Testis (tissue), 3 donors: ENCODE data around the gene SRSF11. TPM values are rescaled to one million over a fixed set of nuclear protein-coding genes. Genes with fewer than 3 reads are reported as not detected.

Experiments
- DNase-seq: peaks from one replicate; pipeline ENCODE4 v3.0.0-alpha.2; 2019
- H3K27ac ChIP-seq, 2 donors: fragments of 200-600 bp; sonication (generic); one replicate each; pipeline ENCODE4 v1.5.1; 2019
- H3K27me3 ChIP-seq: fragments of 200-600 bp; sonication (generic); one replicate; pipeline ENCODE4 v1.5.1; 2019
- H3K36me3 ChIP-seq: fragments of 200-600 bp; sonication (generic); one replicate; pipeline ENCODE4 v1.5.1; 2017; ENCODE audit warnings: low read depth; ENCODE audit errors: missing control alignments
- H3K4me1 ChIP-seq: fragments of 200-600 bp; sonication (generic); one replicate; pipeline ENCODE4 v1.5.1; 2019
- H3K4me3 ChIP-seq, 2 donors: fragments of 200-600 bp; sonication (generic); one replicate each; pipeline ENCODE4 v1.5.1; 2017 to 2019
- H3K9me3 ChIP-seq: fragments of 200-600 bp; sonication (generic); one replicate; pipeline ENCODE4 v1.5.1; 2017
- CTCF ChIP-seq, 3 experiments: fragments of 450-650 bp in 2 of 3; fragments of 200-600 bp in 1 of 3; sonication (generic) in 1 of 3; IDR thresholded peaks; one replicate each; pipeline ENCODE4 v1.5.1; 2016 to 2019; ENCODE audit warnings: antibody characterized with exemption in 3 of 3, mild to moderate bottlenecking in 2 of 3, moderate library complexity in 1 of 3
- POLR2A ChIP-seq: fragments of 450-650 bp; IDR thresholded peaks from one replicate; pipeline ENCODE4 v1.6.1; 2017; ENCODE audit warnings: antibody characterized with exemption, mild to moderate bottlenecking, moderate library complexity
- WGBS, 2 donors: methylation state at CpG; one replicate each; pipeline ENCODE4 v1.1.5; 2018; 5-methylcytosine and 5-hydroxymethylcytosine counted together
- intact Hi-C: fragments of 100-400 bp; cut with DNase I; formaldehyde crosslinking; loops from one replicate; pipeline ENCODE4 v1.15.1; 2023; ENCODE audit warnings: low total_unique reads
- polyA plus RNA-seq: library from polyadenylated mRNA; stranded (reverse); fragments of 350-450 nt; fragmentation: Illumina TruSeq; extraction: RNeasy Lipid Tissue Mini Kit (QIAGEN cat#74804); gene quantifications from one replicate; pipeline ENCODE4 v1.2.3, GENCODE V29; 2014; ENCODE audit warnings: low read depth, low replicate concordance; ENCODE audit not compliant: insufficient read depth
- total RNA-seq, 2 donors: library from RNA; depleted of rRNA; stranded (reverse); fragments of >200 nt; gene quantifications; one replicate each; pipeline ENCODE4 v1.2.3, GENCODE V29; 2016

SRSF11 gene
- total and polyA plus RNA-seq, 3 donors from 2014 or later: 134 to 262 (median 223) TPM

DNA sequence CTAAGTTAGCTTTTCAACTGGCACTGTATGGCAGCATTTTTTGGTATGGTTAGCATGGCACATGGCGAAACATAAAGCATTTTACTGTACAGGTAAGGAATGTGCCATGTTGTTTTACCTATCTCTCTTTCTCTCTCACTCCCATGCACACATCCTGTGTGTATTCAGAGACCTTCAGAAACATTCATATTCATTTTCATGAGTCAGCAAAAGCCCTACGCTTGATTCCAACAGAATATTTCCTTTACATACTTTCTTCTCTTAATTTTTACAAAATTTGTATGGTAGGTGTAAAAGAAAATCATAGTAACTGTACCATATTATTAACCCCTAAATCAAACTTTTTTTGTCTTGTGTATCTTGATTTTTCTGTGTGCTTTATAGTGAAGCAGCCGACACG, 10.3 kb downstream of the SRSF11 start:
- Histone ChIP-seq H3K36me3 (no peaks in the 10 kb centered on the region), H3K4me1 (no peaks in the 10 kb centered on the region), H3K27ac (no peak overlapping the region), H3K4me3 (no peak overlapping the region), H3K27me3 (no peaks in the 10 kb centered on the region), H3K9me3 (no peaks in the 10 kb centered on the region)
- no peak for DNase-seq
- WGBS, 2 donors: 94 to 96% methylated on average over 4 of the region's 4 CpGs
- TF ChIP-seq POLR2A: no peak
- no peak for TF ChIP-seq CTCF (IDR thresholded peaks at IDR 0.05)
- intact Hi-C loops: no loop called here

GRCh38 chr1:70234733-70235132, 13.6 kb downstream of the SRSF11 start:
- no peak for DNase-seq
- H3K4me1 ChIP-seq: no peaks in the 10 kb centered on the region
- H3K36me3 ChIP-seq: no peaks in the 10 kb centered on the region
- H3K27ac ChIP-seq: no peak overlapping the region
- no peaks in the 10 kb centered on the region for H3K9me3 ChIP-seq
- no peaks in the 10 kb centered on the region for H3K27me3 ChIP-seq
- no peak overlapping the region for H3K4me3 ChIP-seq
- TF ChIP-seq CTCF (IDR thresholded peaks at IDR 0.05) (no peak), POLR2A (no peak)
- intact Hi-C loops: no loop called here

- DNase-seq: no peak
- H3K4me3 ChIP-seq: no peak overlapping the region
- H3K9me3 ChIP-seq: no peaks in the 10 kb centered on the region
- intact Hi-C loops: no loop called here
- H3K27me3 ChIP-seq: no peaks in the 10 kb centered on the region
- TF ChIP-seq CTCF (IDR thresholded peaks at IDR 0.05) (no peak), POLR2A (no peak)
- no peak overlapping the region for H3K27ac ChIP-seq
- H3K4me1 ChIP-seq: no peaks in the 10 kb centered on the region
- no peaks in the 10 kb centered on the region for H3K36me3 ChIP-seq
Measured at GRCh38 chr1:70239940-70240339, 18.8 kb downstream of the SRSF11 start.

DNA sequence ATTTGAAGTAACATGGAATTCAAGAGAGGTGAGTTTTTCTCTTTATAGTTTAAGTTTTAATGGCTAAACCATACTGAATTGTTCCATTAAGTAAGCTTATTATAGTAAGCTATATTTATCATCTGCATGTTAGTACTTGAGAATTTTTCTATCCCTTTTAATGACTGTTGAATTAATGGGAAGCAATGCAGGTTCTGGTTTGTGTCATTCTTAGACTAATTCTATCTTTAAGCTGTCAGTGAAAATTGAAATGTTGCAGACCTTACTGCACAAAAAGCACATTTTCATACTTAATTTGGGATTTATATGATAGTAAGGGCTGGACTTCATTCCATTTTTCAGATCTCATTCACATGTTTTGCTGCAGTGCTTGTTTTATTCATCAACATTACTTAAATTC, 25.9 kb downstream of the SRSF11 start:
- Histone ChIP-seq H3K36me3 (no peaks in the 10 kb centered on the region), H3K27me3 (no peaks in the 10 kb centered on the region), H3K9me3 (no peaks in the 10 kb centered on the region), H3K4me3 (no peak overlapping the region), H3K4me1 (no peaks in the 10 kb centered on the region), H3K27ac (no peak overlapping the region)
- DNase-seq: no peak
- TF ChIP-seq POLR2A (no peak), CTCF (IDR thresholded peaks at IDR 0.05) (no peak)
- intact Hi-C loops: no loop called here

GRCh38 chr1:70247768-70248167, 26.6 kb downstream of the SRSF11 start:
- Histone ChIP-seq H3K36me3 (no peaks in the 10 kb centered on the region), H3K9me3 (no peaks in the 10 kb centered on the region)
- intact Hi-C loops: no loop called here

More at GRCh38 chr1:70247768-70248167, 26.6 kb downstream of the SRSF11 start:
- DNase-seq: no peak
- Histone ChIP-seq H3K27ac (no peak overlapping the region), H3K4me1 (no peaks in the 10 kb centered on the region), H3K27me3 (no peaks in the 10 kb centered on the region), H3K4me3 (no peak overlapping the region)
- TF ChIP-seq POLR2A (no peak), CTCF (IDR thresholded peaks at IDR 0.05) (no peak)
